22Rv1 (cell line): ENCODE measurements around the gene TESK2.

Experiments
- ZFX ChIP-seq: fragments of 450-650 bp; IDR thresholded peaks from 2 replicates; pipeline ENCODE4 v1.6.1; 2017; ENCODE audit warnings: antibody characterized with exemption, borderline replicate concordance
- TF ChIP-seq, protein P1 (sequence below): fragments of 450-650 bp; IDR thresholded peaks from 2 replicates; pipeline ENCODE4 v1.5.1; 2017; ENCODE audit warnings: mild to moderate bottlenecking

DNA sequence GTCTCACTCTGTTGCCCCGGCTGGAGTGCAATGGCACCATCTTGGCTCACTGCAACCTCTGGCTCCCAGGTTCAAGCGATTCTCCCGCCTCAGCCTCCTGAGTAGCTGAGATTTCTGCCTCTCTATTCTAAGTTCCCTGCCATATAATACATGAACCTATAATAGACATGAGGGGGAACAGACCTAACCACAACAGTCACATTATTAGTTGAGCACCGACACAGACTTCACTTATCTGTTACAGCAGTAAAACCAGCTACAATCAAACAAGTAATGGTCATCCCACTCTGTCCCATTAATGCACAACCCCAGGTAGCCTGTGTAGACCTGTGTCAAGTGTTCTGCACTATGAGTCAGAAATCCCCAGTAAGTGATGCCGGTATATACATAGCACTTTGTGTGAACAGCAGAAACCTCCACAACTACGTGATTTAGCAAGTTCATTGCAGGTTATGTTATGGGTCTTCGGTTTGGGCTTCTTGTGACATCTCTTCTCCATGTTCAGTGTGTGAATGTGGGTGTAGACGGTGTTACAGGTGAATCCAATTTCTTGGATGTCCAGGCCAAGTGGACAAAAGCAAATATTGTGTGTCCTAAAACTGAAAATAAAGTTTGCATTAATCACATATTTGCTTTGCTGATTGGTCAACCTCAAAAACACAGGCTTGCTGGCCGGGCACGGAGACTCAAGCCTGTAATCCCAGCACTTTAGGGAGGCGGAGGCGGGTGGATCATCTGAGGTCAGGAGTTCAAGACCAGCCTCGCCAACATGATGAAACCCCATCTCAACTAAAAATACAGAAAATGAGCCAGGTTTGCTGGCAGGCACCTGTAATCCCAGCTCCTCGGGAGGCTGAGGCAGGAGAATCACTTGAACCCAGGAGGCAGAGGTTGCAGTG, 12.7 kb upstream of the TESK2 start:
- TF ChIP-seq, protein P1, sequence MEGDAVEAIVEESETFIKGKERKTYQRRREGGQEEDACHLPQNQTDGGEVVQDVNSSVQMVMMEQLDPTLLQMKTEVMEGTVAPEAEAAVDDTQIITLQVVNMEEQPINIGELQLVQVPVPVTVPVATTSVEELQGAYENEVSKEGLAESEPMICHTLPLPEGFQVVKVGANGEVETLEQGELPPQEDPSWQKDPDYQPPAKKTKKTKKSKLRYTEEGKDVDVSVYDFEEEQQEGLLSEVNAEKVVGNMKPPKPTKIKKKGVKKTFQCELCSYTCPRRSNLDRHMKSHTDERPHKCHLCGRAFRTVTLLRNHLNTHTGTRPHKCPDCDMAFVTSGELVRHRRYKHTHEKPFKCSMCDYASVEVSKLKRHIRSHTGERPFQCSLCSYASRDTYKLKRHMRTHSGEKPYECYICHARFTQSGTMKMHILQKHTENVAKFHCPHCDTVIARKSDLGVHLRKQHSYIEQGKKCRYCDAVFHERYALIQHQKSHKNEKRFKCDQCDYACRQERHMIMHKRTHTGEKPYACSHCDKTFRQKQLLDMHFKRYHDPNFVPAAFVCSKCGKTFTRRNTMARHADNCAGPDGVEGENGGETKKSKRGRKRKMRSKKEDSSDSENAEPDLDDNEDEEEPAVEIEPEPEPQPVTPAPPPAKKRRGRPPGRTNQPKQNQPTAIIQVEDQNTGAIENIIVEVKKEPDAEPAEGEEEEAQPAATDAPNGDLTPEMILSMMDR = no peak
- no peak for TF ChIP-seq ZFX
